ENCODE measurements around the gene SPATA25.
"Not testable (repeated sequence)": the region's sequence is repeated elsewhere in the genome, so short reads cannot be mapped to it uniquely, and the experiment has no call there.

- not testable (repeated sequence) for TF ChIP-seq POLR2A, CTCF (IDR thresholded peaks at IDR 0.05)
Observed at GRCh38 chr20:45874104-45874481, 13.3 kb downstream of the SPATA25 start.

All from uterus (tissue), 2 donors.